Activated naive CD8-positive, alpha-beta T cell treated with anti-CD3 and anti-CD28 coated beads, Interleukin-2, amount 10 ng/mL, durations not matched to agents 7 days and 5 days (primary cell): ENCODE results near the gene TDRD10. TPM values are rescaled to one million over a fixed set of nuclear protein-coding genes. Genes with fewer than 3 reads are reported as not detected.
A peak's percentile ranks its signal among the peaks of the same experiment; 100 is the strongest.

ENCODE experiments used
- ATAC-seq: fragments of 150-1000 bp; cut with Tn5 transposase; one replicate; pipeline ENCODE4 v1.10.0; 2021; ENCODE audit warnings: low read depth, moderate library complexity
- POLR2A ChIA-PET: fragments of 350-600 bp; sonication (Branson Sonifier 250); formaldehyde crosslinking; loops from one replicate; lab custom pipeline; 2021; ENCODE audit warnings: antibody characterized with exemption; lab: Charles Lee
- DNase-seq: peaks from one replicate; pipeline ENCODE4 v3.0.0; 2021
- H3K27ac Mint-ChIP-seq: one replicate; pipeline ENCODE4 v1.8.0; 2022; ENCODE audit warnings: mild to moderate bottlenecking, mixed read lengths
- H3K27me3 Mint-ChIP-seq: one replicate; pipeline ENCODE4 v1.8.0; 2022; ENCODE audit warnings: mild to moderate bottlenecking, moderate library complexity, mixed read lengths
- H3K36me3 Mint-ChIP-seq: one replicate; pipeline ENCODE4 v1.8.0; 2021; ENCODE audit warnings: mild to moderate bottlenecking, mixed read lengths
- H3K4me1 Mint-ChIP-seq: one replicate; pipeline ENCODE4 v1.8.0; 2021; ENCODE audit warnings: mixed read lengths
- H3K4me3 Mint-ChIP-seq: one replicate; pipeline ENCODE4 v1.8.0; 2022; ENCODE audit warnings: mild to moderate bottlenecking, moderate library complexity, mixed read lengths
- H3K9me3 Mint-ChIP-seq: one replicate; pipeline ENCODE4 v1.8.0; 2021; ENCODE audit warnings: mixed read lengths
- total RNA-seq, 2 experiments: library from RNA; stranded (reverse); gene quantifications; one replicate each; pipeline ENCODE4 v1.2.3, GENCODE V29; 2021

Gene TDRD10
- total RNA-seq, 2 experiments from 2014 or later = not detected

DNA sequence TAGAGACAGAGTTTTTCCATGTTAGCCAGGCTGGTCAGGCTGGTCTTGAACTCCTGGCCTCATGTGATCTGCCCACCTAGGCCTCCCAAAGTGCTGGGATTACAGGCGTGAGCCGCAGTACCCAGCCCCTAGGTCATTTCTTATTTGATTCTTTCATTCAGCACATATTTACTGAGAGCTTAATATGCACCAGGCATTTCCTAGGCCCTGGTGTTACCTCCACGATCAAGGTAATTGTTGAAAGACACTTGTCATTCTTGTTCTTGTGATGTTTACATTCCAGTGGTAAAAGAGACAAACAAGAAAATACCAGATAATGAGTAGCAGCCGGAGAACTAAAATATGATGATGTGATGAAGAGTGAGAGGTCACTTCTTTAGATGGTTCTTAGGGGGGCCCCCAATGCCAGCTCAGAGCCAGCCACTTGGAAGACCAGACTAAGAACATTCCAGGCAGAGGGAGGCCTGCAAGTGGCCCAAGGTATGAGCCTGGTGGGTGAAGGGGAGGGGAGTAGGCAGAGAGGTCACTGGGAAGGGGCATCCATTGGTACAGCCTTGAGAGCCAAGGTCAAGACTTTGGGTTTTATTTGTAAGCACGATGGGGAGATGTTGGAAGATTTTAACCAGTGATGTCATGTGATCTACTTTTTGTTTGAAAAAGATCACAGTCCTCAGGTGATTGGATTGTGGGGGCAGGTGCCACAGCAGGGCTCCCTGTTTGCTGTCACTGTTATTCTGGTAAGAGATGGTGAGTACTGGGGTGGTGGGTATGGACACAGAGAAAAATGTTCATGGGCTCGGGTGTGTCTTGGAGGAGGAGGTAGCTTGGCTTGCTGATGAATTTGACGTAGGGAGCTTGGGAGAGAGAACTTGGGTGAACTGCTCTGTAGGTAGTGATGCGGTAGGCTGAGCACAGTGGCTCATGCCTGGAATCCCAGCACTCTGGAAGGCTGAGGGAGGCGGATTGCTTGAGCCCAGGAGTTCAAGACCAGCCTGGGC, 37.8 kb downstream of the TDRD10 start:
- Mint-ChIP-seq H3K4me1 (no peaks in the 10 kb centered on the region), H3K4me3 (no peak overlapping the region), H3K36me3 (no peaks in the 10 kb centered on the region), H3K27me3 (peaks cover 9% of the 10 kb centered on the region), H3K9me3 (no peaks in the 10 kb centered on the region), H3K27ac (no peak overlapping the region)
- POLR2A ChIA-PET = interaction anchor here (0.6 kb wide), 1 partner anchor 197 kb away, joined by 3 read pairs; no protein-coding TSS in a partner anchor
- DNase-seq (no peak), ATAC-seq (no peak)

DNA sequence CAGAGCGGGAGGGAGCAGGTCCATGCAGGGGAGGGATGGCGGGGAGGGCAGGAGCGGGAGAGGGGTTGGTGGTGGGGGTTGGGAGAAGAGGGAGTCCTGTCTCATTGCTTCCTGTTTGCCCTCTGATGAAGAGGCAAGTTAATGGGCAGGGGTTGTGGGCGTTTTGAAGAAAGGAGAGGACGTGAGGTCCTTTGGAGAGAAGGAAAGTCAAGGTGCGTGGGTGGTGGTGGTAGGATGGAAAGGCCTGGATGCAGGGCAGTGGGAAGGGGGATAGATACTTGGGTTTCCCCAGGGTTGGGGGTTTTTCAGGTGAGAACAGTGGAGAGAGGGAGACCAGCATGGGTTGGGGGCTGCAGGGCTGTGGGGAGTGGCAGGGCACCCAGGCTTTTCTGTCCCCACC, 39.2 kb downstream of the TDRD10 start:
- Mint-ChIP-seq H3K4me3 (no peak overlapping the region), H3K9me3 (no peaks in the 10 kb centered on the region), H3K27me3 (peaks cover 6% of the 10 kb centered on the region), H3K36me3 (no peaks in the 10 kb centered on the region), H3K27ac (no peak overlapping the region), H3K4me1 (no peaks in the 10 kb centered on the region)
- no peak for DNase-seq
- ATAC-seq = no peak
- POLR2A ChIA-PET = no interaction called here

DNA sequence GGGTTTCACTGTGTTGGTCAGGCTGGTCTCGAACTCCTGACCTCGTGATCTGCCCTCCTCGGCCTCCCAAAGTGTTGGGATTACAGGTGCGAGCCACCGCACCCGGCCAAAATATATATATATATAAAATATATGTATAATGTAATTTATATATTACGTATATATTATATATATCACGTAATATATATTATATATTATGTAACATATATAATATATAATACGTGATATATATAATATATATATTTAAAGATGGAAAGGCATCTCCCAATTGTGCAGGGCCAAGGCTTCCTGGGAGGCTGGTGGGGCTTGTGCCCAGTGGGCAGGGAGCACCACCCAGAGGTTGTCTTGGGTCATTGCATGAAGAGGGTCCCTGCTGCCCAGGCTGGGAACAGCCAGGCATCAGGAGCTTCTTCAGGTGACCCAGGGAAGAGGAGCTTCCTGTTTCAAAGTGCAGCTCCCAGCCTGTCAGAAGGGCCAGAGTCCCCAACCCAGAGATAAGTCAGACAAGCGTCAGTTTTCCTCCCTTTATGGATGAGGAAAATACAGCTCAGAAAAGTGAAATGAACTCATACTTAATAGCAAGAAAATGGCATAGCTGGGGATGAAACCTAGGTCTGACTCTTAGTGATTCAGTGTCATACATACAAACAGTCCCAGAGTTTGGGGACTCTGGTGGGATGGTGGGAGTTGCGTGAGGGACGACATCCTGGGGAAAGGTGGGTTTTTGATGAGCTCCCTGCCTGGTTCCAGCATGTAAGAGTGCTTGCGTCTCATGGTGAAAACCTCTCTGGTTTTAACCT, 44.4 kb downstream of the TDRD10 start:
- DNase-seq (peak; percentile 61), ATAC-seq (peak; percentile 72)
- H3K4me3 Mint-ChIP-seq = no peak overlapping the region
- peaks cover 11% of the 10 kb centered on the region for H3K4me1 Mint-ChIP-seq
- POLR2A ChIA-PET = interaction anchor here (1.0 to 1.6 kb wide), 2 partner anchors 9 to 67 kb away, joined by 3 to 4 read pairs; no protein-coding TSS in a partner anchor
- H3K36me3 Mint-ChIP-seq = peaks cover 10% of the 10 kb centered on the region
- peaks cover 2% of the 10 kb centered on the region for H3K27me3 Mint-ChIP-seq
- H3K9me3 Mint-ChIP-seq = no peaks in the 10 kb centered on the region
- no peak overlapping the region for H3K27ac Mint-ChIP-seq

DNA sequence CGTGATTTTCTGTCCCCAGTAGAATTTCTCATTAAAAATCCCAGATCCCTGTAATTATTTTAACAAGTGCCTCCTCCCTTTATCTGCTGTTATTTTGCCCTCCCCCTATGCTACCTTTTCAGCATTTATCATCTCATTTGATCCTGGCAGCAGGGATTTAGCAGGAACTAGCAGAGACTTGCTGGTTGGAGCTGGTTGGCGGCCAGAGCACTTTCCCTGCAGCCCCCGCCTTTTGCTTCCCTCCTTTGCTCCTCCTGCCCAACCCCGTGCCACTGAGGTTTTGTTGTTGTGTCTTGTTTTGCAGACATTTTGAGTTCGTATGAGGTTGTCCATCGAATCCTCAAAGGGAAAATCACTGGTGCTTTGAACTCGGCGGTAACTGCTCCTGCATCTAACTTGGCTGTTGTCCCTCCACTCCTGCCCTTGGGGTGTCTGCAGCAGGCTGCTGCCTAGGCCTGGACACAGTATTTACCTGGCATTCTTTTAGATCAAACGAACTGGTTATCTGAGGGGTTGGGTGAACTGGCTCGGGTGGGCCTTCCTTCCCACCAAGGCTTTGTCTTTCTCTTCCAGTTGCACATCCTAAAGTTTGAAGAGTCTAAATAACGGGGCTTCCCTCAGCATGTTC, 45.2 kb downstream of the TDRD10 start:
- Mint-ChIP-seq H3K9me3 (no peaks in the 10 kb centered on the region), H3K4me3 (no peak overlapping the region), H3K27me3 (peaks cover 2% of the 10 kb centered on the region), H3K4me1 (peaks cover 11% of the 10 kb centered on the region), H3K36me3 (peaks cover 13% of the 10 kb centered on the region), H3K27ac (no peak overlapping the region)
- no peak for ATAC-seq
- no peak for DNase-seq
- POLR2A ChIA-PET = interaction anchor here (1.0 to 1.6 kb wide), 2 partner anchors 8 to 68 kb away, joined by 3 to 4 read pairs; no protein-coding TSS in a partner anchor

DNA sequence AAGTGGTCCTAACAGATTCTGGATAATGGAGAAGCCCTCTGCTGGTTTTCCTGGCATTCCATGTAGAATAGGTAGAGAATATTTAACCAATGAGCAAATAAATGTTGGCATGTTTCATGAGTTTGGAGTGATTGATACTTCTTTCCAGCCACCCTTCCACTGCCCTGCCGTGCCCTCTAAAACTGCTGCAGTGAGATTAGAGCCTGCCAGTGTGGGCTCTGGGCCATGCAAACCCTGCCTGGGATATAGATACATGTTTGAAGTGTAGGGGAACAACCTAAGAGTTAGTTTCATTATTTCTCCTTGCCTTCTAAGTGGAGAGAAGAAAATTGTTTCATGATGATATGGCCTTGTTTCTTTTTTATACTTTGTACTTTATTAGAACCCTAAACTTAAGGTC, 46.0 kb downstream of the TDRD10 start:
- ATAC-seq (no peak), DNase-seq (no peak)
- H3K27me3 Mint-ChIP-seq = no peaks in the 10 kb centered on the region
- no peaks in the 10 kb centered on the region for H3K9me3 Mint-ChIP-seq
- H3K36me3 Mint-ChIP-seq = peaks cover 19% of the 10 kb centered on the region
- POLR2A ChIA-PET = interaction anchor here (0.6 kb wide), 1 partner anchor 819 kb away, joined by 7 read pairs; no protein-coding TSS in a partner anchor
- no peak overlapping the region for H3K27ac Mint-ChIP-seq
- H3K4me3 Mint-ChIP-seq = no peak overlapping the region
- H3K4me1 Mint-ChIP-seq = peaks cover 11% of the 10 kb centered on the region

DNA sequence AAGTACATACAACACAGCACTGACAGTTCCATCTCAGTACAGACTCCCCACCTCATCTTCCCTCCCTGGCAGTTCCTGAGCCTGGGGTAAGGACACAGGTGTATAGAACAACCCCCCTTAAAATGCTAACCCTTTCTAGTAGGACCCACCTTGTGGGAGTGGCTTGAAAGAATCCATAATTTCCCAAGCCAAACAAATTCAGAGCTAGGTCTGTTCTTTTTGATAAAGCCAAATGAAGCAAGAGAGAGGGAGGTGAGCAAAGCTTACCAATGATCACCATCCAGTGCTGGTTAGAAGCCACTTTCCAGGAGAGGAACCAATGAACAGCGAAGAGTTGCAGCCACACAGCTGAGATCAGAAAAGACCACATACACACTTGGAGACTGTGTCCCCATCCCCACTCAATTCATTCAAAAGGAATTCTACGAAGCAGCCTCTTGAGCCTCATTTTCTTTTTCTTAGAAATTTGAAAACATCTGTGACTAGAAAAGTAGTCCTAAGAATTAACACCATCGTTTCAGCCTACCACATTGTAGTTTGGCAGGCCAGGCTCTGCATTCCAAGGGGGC, 47.3 kb downstream of the TDRD10 start:
- ATAC-seq = no peak
- no peak overlapping the region for H3K4me3 Mint-ChIP-seq

DNA sequence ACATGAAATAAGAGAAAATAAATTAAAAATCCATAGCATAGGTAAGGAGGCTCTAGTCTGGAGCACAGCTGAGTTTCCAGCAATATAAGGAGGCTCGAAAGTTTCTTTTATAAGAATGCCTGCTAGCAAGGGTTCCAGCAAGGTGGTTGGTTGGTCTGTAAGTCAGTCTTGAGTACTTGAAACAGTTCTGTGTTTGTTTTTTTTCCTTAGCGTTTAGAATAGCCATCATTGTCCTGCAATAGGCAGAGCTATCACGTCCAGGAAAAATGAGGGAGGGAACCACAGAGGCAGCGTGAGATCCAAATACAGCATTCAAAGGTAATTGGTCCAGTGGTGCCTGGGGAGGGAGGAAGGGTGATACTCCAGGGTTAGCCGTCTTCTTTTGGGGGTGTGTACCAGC, 48.1 kb downstream of the TDRD10 start:
- H3K9me3 Mint-ChIP-seq = no peaks in the 10 kb centered on the region
- H3K4me3 Mint-ChIP-seq = no peak overlapping the region
- H3K4me1 Mint-ChIP-seq = peaks cover 12% of the 10 kb centered on the region
- ATAC-seq (no peak), DNase-seq (no peak)
- POLR2A ChIA-PET = no interaction called here
- peaks cover 24% of the 10 kb centered on the region for H3K36me3 Mint-ChIP-seq
- H3K27me3 Mint-ChIP-seq = no peaks in the 10 kb centered on the region
- H3K27ac Mint-ChIP-seq = no peak overlapping the region

More for the DNA sequence above, 47.3 kb downstream of the TDRD10 start:
- Mint-ChIP-seq H3K27ac (no peak overlapping the region), H3K27me3 (no peaks in the 10 kb centered on the region), H3K4me1 (peaks cover 11% of the 10 kb centered on the region), H3K36me3 (peaks cover 24% of the 10 kb centered on the region), H3K9me3 (no peaks in the 10 kb centered on the region)
- no peak for DNase-seq
- POLR2A ChIA-PET = no interaction called here

DNA sequence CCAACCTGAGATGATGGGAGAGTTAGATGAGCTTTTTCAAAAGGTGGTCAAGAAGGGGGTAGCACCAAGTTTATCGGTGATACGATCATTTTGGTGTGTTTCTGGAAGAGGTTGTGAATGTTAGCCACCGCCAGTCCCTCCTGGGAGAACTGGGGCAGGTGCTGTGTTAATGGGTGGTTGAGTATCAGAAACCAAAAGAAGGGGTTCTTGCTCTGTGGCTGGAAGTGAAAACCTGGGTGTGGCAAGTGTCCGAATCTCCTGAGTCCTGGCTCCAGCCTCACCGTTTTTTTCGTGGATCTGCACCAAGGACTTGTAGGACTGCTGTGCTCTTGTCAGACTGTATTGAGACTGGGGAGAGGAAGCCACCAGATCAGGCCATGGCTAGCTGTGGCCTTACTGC, 48.6 kb downstream of the TDRD10 start:
- Mint-ChIP-seq H3K27ac (no peak overlapping the region), H3K4me1 (peaks cover 17% of the 10 kb centered on the region), H3K36me3 (peaks cover 24% of the 10 kb centered on the region), H3K27me3 (no peaks in the 10 kb centered on the region), H3K4me3 (no peak overlapping the region), H3K9me3 (no peaks in the 10 kb centered on the region)
- no peak for DNase-seq
- POLR2A ChIA-PET = no interaction called here
- ATAC-seq = no peak

DNA sequence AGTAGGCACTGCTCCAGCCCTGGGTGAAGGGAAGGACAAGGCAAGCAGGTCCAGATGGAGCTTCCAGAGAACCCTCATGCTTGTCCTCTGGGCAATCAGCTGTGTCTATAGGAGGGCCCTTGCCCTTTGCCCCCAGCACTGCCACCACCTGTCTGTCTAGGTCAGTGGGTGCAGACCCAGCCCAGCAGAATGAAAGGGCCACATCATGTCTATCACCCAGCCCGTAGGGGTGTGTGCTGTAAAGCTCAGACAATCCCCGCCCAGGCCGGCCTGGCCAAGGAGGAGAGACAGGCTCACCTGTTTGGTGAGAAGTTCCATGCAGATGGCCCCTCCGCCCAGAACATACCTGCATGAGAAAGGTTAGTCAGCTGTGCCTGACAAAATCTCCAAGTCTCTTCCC, 49.5 kb downstream of the TDRD10 start:
- DNase-seq = no peak
- ATAC-seq = no peak
- H3K4me1 Mint-ChIP-seq = peaks cover 25% of the 10 kb centered on the region
- no peaks in the 10 kb centered on the region for H3K9me3 Mint-ChIP-seq
- H3K36me3 Mint-ChIP-seq = peaks cover 24% of the 10 kb centered on the region
- POLR2A ChIA-PET = no interaction called here
- no peak overlapping the region for H3K4me3 Mint-ChIP-seq
- no peaks in the 10 kb centered on the region for H3K27me3 Mint-ChIP-seq
- H3K27ac Mint-ChIP-seq = no peak overlapping the region

DNA sequence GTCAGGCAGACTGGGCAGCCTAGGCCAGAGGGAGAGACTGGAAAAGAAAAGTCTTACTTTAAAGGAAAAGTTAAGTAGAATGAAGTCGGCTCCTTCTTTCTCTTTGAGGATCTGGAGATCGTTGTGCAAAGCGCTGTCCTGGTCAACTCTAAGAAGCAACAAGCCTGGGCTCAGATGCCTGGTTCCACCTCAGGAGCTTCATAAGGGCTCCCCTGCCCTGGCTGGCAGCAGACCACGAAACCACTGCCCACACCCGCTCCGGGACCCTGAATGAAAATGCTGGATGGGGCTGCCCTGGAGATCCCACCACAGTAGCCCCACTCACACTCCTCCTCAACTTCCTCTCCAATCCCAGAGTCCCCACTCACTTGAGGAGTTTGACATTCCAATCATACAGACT, 50.0 kb downstream of the TDRD10 start:
- POLR2A ChIA-PET = no interaction called here
- Mint-ChIP-seq H3K9me3 (no peaks in the 10 kb centered on the region), H3K27me3 (no peaks in the 10 kb centered on the region), H3K36me3 (peaks cover 24% of the 10 kb centered on the region), H3K4me1 (peaks cover 31% of the 10 kb centered on the region), H3K4me3 (no peak overlapping the region), H3K27ac (no peak overlapping the region)
- DNase-seq (no peak), ATAC-seq (no peak)

DNA sequence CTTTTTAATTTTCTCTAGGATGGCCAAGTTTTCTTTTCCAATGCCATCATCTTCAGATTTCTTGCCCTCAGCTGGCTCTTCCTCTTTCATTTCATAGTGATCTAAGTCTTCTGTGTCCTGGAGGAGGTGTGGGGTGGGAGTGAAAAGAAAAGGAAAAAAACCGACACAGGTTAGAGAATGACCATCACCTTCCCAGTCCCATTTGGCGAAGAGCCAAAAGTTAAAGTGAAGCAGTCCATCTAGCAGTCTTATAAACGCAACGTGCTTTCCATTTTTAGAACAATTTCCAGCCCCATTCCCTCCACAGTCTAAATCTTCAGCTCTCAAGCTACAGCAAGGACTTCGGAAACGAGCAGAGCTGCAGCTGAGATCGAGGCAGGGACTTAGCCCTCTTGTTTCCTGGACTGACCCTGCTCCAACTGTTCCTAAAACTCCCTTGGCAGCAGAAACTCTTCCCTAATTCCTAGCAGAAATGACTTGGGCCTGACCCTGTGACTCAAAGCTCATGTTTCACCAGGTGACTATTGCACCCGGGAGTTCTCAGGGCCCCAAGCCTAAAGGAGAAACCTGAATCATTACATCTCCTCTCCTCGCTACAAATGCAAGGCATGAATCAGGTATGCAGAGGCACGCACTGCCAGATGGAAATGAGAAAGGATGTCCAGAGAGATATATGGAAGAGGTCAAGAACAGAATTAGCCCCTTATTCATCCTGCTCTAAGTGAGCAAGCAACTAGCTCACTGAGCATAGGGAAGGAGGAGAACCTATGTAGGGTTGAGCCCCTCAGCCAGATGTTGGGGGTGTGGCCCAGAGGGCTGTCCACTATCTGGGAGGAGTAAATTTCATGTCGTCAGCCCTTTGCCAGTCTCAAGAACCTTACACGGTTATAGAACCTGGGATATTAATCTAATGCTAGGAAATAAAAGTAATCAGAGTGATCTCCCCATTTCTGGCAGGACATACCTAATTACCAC, 51.3 kb downstream of the TDRD10 start:
- ATAC-seq = no peak
- POLR2A ChIA-PET = no interaction called here
- Mint-ChIP-seq H3K36me3 (peaks cover 30% of the 10 kb centered on the region), H3K4me1 (peaks cover 39% of the 10 kb centered on the region), H3K27me3 (no peaks in the 10 kb centered on the region), H3K4me3 (no peak overlapping the region), H3K9me3 (no peaks in the 10 kb centered on the region), H3K27ac (no peak overlapping the region)
- DNase-seq = no peak

DNA sequence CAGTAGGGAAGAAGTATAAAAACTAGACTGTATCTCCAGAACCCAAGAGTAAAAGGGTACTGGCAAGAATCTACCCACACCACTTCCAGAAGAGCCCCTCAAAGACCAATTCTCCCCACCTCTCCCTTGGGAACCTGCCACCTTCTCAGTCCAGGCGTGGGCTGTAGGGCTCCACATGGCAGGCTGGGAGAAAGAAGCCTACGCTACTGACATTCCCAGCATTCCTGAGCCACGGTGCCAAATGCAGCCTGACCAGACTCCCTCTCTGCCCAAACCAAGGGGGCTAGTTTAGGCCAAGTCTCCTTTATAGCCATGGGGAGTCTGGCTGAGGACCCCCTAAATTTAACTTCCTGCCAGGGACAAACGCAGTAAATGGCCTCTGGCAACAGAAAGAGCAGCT, 54.4 kb downstream of the TDRD10 start:
- H3K4me3 Mint-ChIP-seq = peak overlapping the region; percentile 91
- POLR2A ChIA-PET = interaction anchor here (0.9 kb wide), 1 partner anchor 76 kb away, joined by 3 read pairs; no protein-coding TSS in a partner anchor
- peaks cover 36% of the 10 kb centered on the region for H3K4me1 Mint-ChIP-seq
- DNase-seq (no peak), ATAC-seq (no peak)
- H3K27ac Mint-ChIP-seq = peak overlapping the region; percentile 54
- H3K9me3 Mint-ChIP-seq = no peaks in the 10 kb centered on the region
- peaks cover 21% of the 10 kb centered on the region for H3K36me3 Mint-ChIP-seq
- no peaks in the 10 kb centered on the region for H3K27me3 Mint-ChIP-seq
